GM21528 (cell line): ENCODE data around the gene LSM4.

Experiments
- ATAC-seq: cut with Tn5 transposase; IDR thresholded peaks from one replicate; pipeline ENCODE4 v1.9.1; 2021; ENCODE audit warnings: mild to moderate bottlenecking, moderate library complexity; ENCODE audit not compliant: unreplicated experiment, low FRiP score

The LSM4 gene

GRCh38 chr19:18280247-18281081 lies 42.4 kb downstream of the LSM4 start:
- peak; percentile 7 for ATAC-seq

DNA sequence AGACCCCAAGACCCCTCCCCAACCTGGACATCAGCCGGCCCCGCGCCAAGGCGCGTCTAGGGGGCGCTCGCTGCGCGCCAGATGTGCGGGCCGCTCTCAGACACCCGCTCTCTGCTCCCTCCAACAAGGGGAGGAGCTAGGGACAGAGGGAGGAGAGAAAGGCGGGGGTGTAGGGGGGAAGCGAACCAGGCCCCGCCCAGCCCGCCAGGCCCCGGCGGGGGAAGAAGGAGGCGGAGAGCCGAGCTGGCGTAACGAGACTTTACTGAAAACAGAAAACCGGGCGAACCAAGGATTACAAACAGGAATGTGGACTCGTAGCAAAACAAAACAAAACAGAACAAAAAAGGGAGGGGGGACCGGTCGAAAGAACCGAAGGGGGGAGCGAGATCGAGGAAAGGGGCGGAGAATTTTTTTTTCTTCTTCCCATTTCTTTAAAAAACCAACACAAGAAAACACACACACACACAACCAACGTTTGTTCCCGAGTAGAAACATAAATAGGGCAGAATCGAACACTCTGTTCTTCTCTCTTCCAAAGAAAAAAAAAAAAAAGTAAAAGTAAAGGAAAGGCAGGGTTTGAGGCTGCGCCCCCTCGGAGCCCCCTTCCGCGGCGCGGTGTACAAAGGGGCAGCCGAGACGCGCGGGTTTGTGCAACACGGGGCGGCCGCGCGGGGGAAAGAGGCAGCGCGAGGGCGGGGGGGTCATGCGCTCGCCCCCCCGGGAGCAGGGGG lies 43.2 kb downstream of the LSM4 start:
- peak; percentile 15 for ATAC-seq

DNA sequence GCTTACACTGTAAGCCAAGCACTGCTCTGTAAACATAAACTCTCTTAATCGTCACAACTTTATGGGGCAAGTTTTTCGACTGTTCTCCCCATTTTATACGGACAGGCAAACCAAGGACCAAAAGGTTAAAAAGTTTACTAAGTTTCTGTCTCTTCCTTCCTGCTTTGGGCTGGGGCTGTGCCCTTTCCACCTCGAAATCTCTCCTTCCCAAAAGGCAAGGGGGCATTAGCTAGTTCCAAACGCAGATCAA lies 43.7 kb downstream of the LSM4 start:
- ATAC-seq = no peak

GRCh38 chr19:18278521-18279265 lies 44.2 kb downstream of the LSM4 start:
- ATAC-seq = no peak

GRCh38 chr19:18274781-18275356 lies 48.0 kb downstream of the LSM4 start:
- no peak for ATAC-seq

GRCh38 chr19:18274219-18274780 lies 48.6 kb downstream of the LSM4 start, which contains the start of gene IQCN:
TSS of gene IQCN (minus strand) at chr19:18274452. CDS start at chr19:18269478, 4,974 bp downstream.
- no peak for ATAC-seq

GRCh38 chr19:18273561-18274218 lies 49.2 kb downstream of the LSM4 start:
- no peak for ATAC-seq

DNA sequence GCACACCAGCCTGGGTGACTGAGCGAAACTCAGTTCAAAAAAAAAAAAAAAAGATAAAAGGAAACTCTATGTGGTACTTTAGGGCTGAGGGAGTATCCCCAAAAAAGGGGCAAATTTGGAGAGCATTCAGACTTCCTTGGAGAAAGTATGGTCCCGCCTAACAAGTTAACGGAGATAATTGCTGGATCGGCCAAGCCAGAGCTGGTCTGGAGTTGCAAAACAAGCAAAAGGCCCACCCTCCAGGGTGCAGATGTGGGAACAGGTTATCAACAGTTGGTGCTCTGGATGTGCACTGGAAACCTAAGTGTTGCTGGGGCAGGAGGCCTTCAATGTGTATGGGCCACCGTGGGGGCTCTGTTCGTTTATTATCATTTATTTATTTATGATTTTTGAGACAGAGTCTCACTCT lies 51.4 kb downstream of the LSM4 start:
- ATAC-seq = no peak

GRCh38 chr19:18270326-18270725 lies 52.5 kb downstream of the LSM4 start:
- ATAC-seq = no peak

DNA sequence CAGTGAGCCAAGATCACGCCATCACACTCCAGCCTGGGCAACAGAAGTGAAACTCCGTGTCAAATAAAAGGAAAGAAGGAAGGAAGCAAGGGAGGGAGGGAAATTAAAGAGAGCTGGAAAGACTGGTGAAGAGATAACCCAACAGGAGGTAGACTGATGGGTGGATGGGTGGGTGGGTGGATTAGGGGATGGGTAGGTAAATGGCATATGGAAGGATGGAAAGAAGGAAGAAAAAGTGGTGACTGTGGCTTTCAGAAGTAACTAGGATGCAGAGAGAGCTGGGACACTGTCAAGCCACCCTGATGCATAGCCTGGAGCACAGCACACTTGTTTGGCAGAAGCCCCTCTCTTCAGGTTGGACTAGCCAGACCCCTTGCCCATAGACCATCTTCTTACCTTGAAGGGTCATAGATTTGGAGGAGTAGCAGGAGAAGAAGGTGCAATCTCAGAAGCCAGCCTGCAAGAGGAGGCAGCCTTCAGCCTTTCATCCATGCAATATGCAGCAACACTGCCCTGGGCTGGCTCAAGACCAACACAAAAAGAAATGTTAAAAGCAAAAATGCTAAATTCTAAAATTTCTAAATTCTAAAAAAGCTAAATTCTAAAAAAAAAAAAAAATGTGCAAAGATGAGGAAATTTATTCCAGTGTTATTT lies 53.7 kb downstream of the LSM4 start:
- ATAC-seq = no peak

- no peak for ATAC-seq
Measured at GRCh38 chr19:18266771-18267686, 55.8 kb downstream of the LSM4 start.

GRCh38 chr19:18265582-18265981 lies 57.3 kb downstream of the LSM4 start:
- ATAC-seq = no peak

DNA sequence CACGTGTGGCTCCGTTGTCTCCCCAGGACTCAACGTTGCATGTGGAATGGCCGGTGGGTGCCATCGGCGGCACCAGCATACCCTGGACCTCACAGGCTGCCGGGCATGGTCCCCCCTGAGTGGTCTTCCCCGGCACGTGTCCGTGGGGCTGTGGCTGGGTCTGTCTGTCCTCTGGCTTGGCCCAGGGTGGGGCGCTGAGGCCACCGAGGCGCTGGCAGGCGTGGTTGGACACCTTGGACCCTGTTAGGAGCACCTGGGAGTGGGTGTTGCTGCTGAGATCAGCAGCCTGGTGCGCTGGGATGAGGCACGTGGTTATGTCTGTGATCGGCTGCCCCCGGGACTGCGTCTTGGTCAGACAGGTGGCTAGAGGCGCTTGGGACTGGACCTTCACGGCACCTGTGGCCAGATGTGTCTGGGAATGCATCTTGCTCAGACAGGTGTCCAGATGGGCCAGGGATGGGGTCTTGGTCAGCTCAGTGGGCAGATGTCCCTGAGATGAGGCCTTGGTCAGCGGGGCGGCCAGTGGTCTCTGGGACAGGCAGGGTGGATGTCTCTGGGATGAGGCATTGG lies 57.8 kb downstream of the LSM4 start:
- ATAC-seq = no peak

- ATAC-seq = no peak
Measured at GRCh38 chr19:18264137-18264854, 58.6 kb downstream of the LSM4 start.

- ATAC-seq = no peak
Measured at GRCh38 chr19:18263324-18264136, 59.3 kb downstream of the LSM4 start.

DNA sequence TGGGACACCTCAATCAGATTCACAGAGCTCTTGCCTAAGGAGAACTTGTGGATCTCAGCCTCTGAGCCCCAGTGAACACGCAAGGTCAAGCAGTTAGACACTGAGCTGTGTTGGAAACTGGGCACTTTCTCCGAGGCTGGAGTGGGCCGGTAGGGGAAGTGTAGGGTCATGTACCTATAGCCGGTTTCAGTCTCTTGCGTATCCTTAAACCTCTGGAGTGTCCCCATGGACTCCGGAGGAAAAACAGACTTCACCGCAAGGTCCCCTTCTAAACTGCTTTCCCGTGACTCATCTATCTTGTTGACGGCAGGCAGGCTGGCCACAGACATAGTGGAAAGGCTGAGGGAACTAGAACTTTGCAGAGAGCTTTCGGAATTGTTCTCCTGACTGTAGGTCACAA lies 60.0 kb downstream of the LSM4 start:
- no peak for ATAC-seq

DNA sequence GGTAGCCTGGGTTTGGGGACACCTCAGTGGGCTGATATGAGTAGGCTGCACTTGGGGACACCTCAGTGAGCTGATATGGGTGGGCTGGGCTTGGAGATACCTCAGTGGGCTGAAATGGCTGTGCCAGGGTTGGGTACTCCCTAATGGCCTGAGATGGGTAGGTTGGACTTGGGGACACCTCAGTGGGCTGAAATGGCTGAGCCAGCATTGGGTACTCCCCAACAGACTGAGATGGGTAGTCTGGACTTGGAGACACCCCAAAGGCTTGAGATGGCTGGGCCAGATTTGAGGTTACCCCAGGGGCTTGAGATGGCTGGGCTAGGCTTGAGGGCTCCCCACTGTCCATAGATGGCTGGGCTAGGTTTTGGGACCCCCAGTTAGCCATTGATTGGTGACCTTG lies 60.7 kb downstream of the LSM4 start:
- no peak for ATAC-seq
